H1 (cell line): ENCODE data around the gene MINDY1. TPM values are rescaled to one million over a fixed set of nuclear protein-coding genes. Genes with fewer than 3 reads are reported as not detected.

Experiments used
- CBX8 ChIP-seq: fragments of 300-800, 300-1000 bp; sonication (generic); IDR thresholded peaks from 2 replicates; pipeline ENCODE4 v1.7.1; 2016; ENCODE audit warnings: low read depth, low read length, borderline replicate concordance
- EP300 ChIP-seq, 2 experiments: IDR thresholded peaks; 1 replicate in 1 of 2; 2 replicates in 1 of 2; pipeline ENCODE4 v1.6.1; 2011 to 2012; ENCODE audit warnings: low read depth in 2 of 2, low read length in 2 of 2, mild to moderate bottlenecking in 2 of 2, borderline replicate concordance in 1 of 2, inconsistent platforms in 1 of 2, moderate library complexity in 1 of 2
- GABPA ChIP-seq: IDR thresholded peaks from 2 replicates; pipeline ENCODE4 v1.6.1; 2011; ENCODE audit warnings: mild to moderate bottlenecking, low read length, moderate library complexity, borderline replicate concordance; ENCODE audit not compliant: insufficient read depth
- PHF8 ChIP-seq: fragments of 200-600 bp; sonication (generic); conservative IDR thresholded peaks from 2 replicates; pipeline ENCODE4 v1.7.1; 2012; ENCODE audit warnings: low read depth, mild to moderate bottlenecking, inconsistent platforms, low read length, moderate library complexity
- SIRT6 ChIP-seq: IDR thresholded peaks from one replicate; pipeline ENCODE4 v1.7.1; 2012; ENCODE audit warnings: low read length, inconsistent platforms
- TCF12 ChIP-seq: IDR thresholded peaks from 2 replicates; pipeline ENCODE4 v1.6.1; 2011; ENCODE audit warnings: low read depth, mild to moderate bottlenecking, low read length
- polyA plus RNA-seq, 7 experiments: library from polyadenylated mRNA; depleted of rRNA in 3 of 7; stranded (reverse) in 5 of 7; unstranded in 2 of 7; fragments of >200 nt in 5 of 7; fragments of 200-250 nt in 2 of 7; gene quantifications; 1 replicate in 5 of 7; 2 replicates in 1 of 7; 4 replicates in 1 of 7; pipeline versions ENCODE4 v1.2.1 to v1.2.3, GENCODE V29; 2011 to 2013; ENCODE audit warnings: missing spikeins in 2 of 7, mixed read lengths in 2 of 7
- total RNA-seq: library from RNA; stranded (reverse); fragmentation: NEBNext Ultra II Directional; extraction: Animal tissue kit (Norgen Biotek cat#: 25700); gene quantifications from 2 replicates; pipeline ENCODE4 v1.2.1, GENCODE V29; 2021

Gene MINDY1
- total and polyA plus RNA-seq, 2 of the 8 experiments (the other 6 are each of a cell fraction or from before 2014, with no cell fraction given), result 10.3 to 11.4 TPM

- TF ChIP-seq PHF8 (no peak), SIRT6 (no peak), GABPA (no peak), CBX8 (no peak), EP300 (IDR thresholded peaks at IDR 0.05; ENCODE audit: borderline replicate concordance in 1 of 2, low read depth in 2 of 2, low read length in 2 of 2) (no peak), TCF12 (no peak)
Observed at GRCh38 chr1:151010346-151010726, 3.6 kb upstream of the MINDY1 start (continued).
